ENCODE measurements around the gene NCKAP1. TPM values are rescaled to one million over a fixed set of nuclear protein-coding genes. Genes with fewer than 3 reads are reported as not detected.

NCKAP1 gene
- total and polyA plus RNA-seq, 10 of the 15 experiments (the other 5 are each of a cell fraction or from before 2014, with no cell fraction given), result 0.11 to 1.5 (median 0.52) TPM

GRCh38 chr2:183078464-183079138 lies 40.3 kb upstream of the NCKAP1 start, which contains the start of gene DUSP19:
TSS of gene DUSP19 (plus strand) at chr2:183078747. CDS start at chr2:183078934, 187 bp downstream.
- no peaks in the 10 kb centered on the region for H3K4me1 ChIP-seq (ENCODE audit: control insufficient read depth, insufficient read depth, low read length)
- ChIA-PET POLR2A (interaction anchor here (1.7 kb wide), 1 partner anchor 47 kb away, joined by 4 read pairs; no protein-coding TSS in a partner anchor), RAD21 (ENCODE audit: unreplicated experiment) (interaction anchor here (0.9 kb wide), 1 partner anchor 14 kb away, joined by 3 read pairs; no protein-coding TSS in a partner anchor), CTCF (interaction anchor here (1.0 to 1.6 kb wide), 7 partner anchors 11 to 99 kb away, joined by 3 to 6 read pairs (median 3); partner anchors contain the start of gene NUP35), SMC1A (ENCODE audit: uncharacterized antibody, unreplicated experiment) (interaction anchor here (1.0 to 2.6 kb wide), 9 partner anchors 10 to 838 kb away, joined by 3 to 11 read pairs (median 4); no protein-coding TSS in a partner anchor)
- intact Hi-C loops (cut with micrococcal nuclease; ENCODE audit: unreplicated experiment), result no loop called here
- H3K36me3 ChIP-seq (ENCODE audit: control insufficient read depth in 2 of 2, insufficient read depth in 2 of 2, low read length in 1 of 2), result no peaks in the 10 kb centered on the region
- FAIRE-seq (peak; percentile 99), DNase-seq (ENCODE audit: low read depth, low spot score) (peak; percentile 95), ATAC-seq (peak; percentile 92)
- 1% methylated on average over 20 of the region's 20 CpGs for WGBS (ENCODE audit: insufficient coverage, insufficient replicate concordance, low lambda C conversion rate, missing lambda C conversion rate)
- BruUV-seq (replicated peaks), result no TSS peak
- H3K27ac ChIP-seq (ENCODE audit: control insufficient read depth, insufficient read depth), result no peak within 1 kb of the TSS
- H3K9ac ChIP-seq (ENCODE audit: control insufficient read depth, insufficient read depth, low read length), result peak within 1 kb of the TSS; percentile 57
- H3K27me3 ChIP-seq (replicated peaks in 1 of 2; ENCODE audit: control insufficient read depth in 2 of 2, insufficient read depth in 2 of 2, low read length in 1 of 2), result no peaks in the 10 kb centered on the region; a peak in 1 of 4 replicates
- H3K79me2 ChIP-seq (ENCODE audit: control insufficient read depth, insufficient read depth, low read length), result no peaks in the 10 kb centered on the region
- H3K4me2 ChIP-seq (ENCODE audit: control insufficient read depth, insufficient read depth), result peak within 1 kb of the TSS; percentile 86
- no peaks in the 10 kb centered on the region for H4K20me1 ChIP-seq (ENCODE audit: control insufficient read depth, insufficient read depth)
- peak within 1 kb of the TSS; percentile 87 for H2AFZ ChIP-seq (ENCODE audit: control insufficient read depth, low read depth, low read length)
- in situ Hi-C loops (cut with MboI), result no loop called here
- no peaks in the 10 kb centered on the region for H3K9me3 ChIP-seq (replicated peaks; ENCODE audit: control insufficient read depth, insufficient read depth, low read length)
- peak within 1 kb of the TSS; percentile 82 for H3K4me3 ChIP-seq
- 0 out of 2 replicates have a peak, but pooled peaks have one; percentile 25 for TF ChIP-seq EZH2 (IDR thresholded peaks at IDR 0.05; ENCODE audit: borderline replicate concordance, control insufficient read depth, low read depth, low read length)
- peak; percentile 81 for TF ChIP-seq SREBF2 (IDR thresholded peaks at IDR 0.05; ENCODE audit: low read length)
- no peak for TF ChIP-seq NR2C2 (IDR thresholded peaks at IDR 0.05; ENCODE audit: borderline replicate concordance, control insufficient read depth, insufficient read length, low read depth)
- TF ChIP-seq SIN3A (IDR thresholded peaks at IDR 0.05; ENCODE audit: low read depth, low read length), result no peak
- TF ChIP-seq ELK1 (IDR thresholded peaks at IDR 0.05; ENCODE audit: low read depth, low read length), result no peak
- TF ChIP-seq NFYB (IDR thresholded peaks at IDR 0.05; ENCODE audit: insufficient read depth, low read depth, low read length), result peak; percentile 93
- TF ChIP-seq ZBTB33 (IDR thresholded peaks at IDR 0.05), result no peak
- no peak for TF ChIP-seq ZNF274 (IDR thresholded peaks at IDR 0.05; ENCODE audit: insufficient read depth, insufficient read length)
- no peak for TF ChIP-seq REST (IDR thresholded peaks at IDR 0.05; ENCODE audit: low read depth, low read length)
- TF ChIP-seq NBN (IDR thresholded peaks at IDR 0.05), result 0 out of 2 replicates have a peak, but pooled peaks have one; percentile 37
- no peak for TF ChIP-seq E2F4 (IDR thresholded peaks at IDR 0.05; ENCODE audit: low read depth, low read length)
- no peak for TF ChIP-seq RFX5 (IDR thresholded peaks at IDR 0.05; ENCODE audit: low read depth, low read length)
